Omental fat pad (tissue), 4 donors: ENCODE results near the gene PPM1L. TPM values are rescaled to one million over a fixed set of nuclear protein-coding genes. Genes with fewer than 3 reads are reported as not detected.

Experiments used
- ATAC-seq: fragments of 150-250 bp; one replicate; pipeline ENCODE4 v1.9.1; 2016; ENCODE audit warnings: mild to moderate bottlenecking, moderate library complexity; ENCODE audit not compliant: low FRiP score
- DNase-seq: peaks from one replicate; pipeline ENCODE4 v3.0.0-alpha.2; 2019; ENCODE audit warnings: low spot score
- CTCF ChIP-seq, 3 donors: fragments of 450-650 bp; IDR thresholded peaks; one replicate each; pipeline ENCODE4 v1.5.1; 2016 to 2017; ENCODE audit warnings: antibody characterized with exemption in 3 of 3, mild to moderate bottlenecking in 3 of 3, moderate library complexity in 2 of 3
- total RNA-seq, 4 donors: library from RNA; depleted of rRNA; stranded (reverse); fragments of >200 nt; gene quantifications; one replicate each; pipeline ENCODE4 v1.1.0, GENCODE V29; 2016

PPM1L gene
- total RNA-seq, 4 donors from 2014 or later: 13.5 to 30.4 (median 18.0) TPM

- no peak for TF ChIP-seq CTCF (IDR thresholded peaks at IDR 0.05)
- no peak for ATAC-seq
- DNase-seq: no peak
Observed at GRCh38 chr3:160763073-160763472, 7.0 kb downstream of the PPM1L start.

GRCh38 chr3:160765211-160765610, 9.2 kb downstream of the PPM1L start:
- no peak for TF ChIP-seq CTCF (IDR thresholded peaks at IDR 0.05)
- ATAC-seq (no peak), DNase-seq (no peak)

GRCh38 chr3:160768031-160768430, 12.0 kb downstream of the PPM1L start:
- ATAC-seq (no peak), DNase-seq (no peak)
- TF ChIP-seq CTCF (IDR thresholded peaks at IDR 0.05): no peak

- no peak for TF ChIP-seq CTCF (IDR thresholded peaks at IDR 0.05)
- ATAC-seq (no peak), DNase-seq (no peak)
Observed at GRCh38 chr3:160768918-160769317, 12.9 kb downstream of the PPM1L start.

- TF ChIP-seq CTCF (IDR thresholded peaks at IDR 0.05): no peak
- ATAC-seq: no peak
- DNase-seq: no peak
Observed at GRCh38 chr3:160771811-160772459, 15.9 kb downstream of the PPM1L start.

GRCh38 chr3:160773722-160774121, 17.7 kb downstream of the PPM1L start:
- no peak for TF ChIP-seq CTCF (IDR thresholded peaks at IDR 0.05)
- ATAC-seq (no peak), DNase-seq (no peak)

GRCh38 chr3:160774172-160774571, 18.1 kb downstream of the PPM1L start:
- no peak for TF ChIP-seq CTCF (IDR thresholded peaks at IDR 0.05)
- no peak for DNase-seq

More at GRCh38 chr3:160774172-160774571, 18.1 kb downstream of the PPM1L start:
- no peak for ATAC-seq
